LNCAP (cell line): ENCODE results near the gene DSG3.

ENCODE experiments used
- TF ChIP-seq, protein P1 (sequence below): fragments of 450-650 bp; IDR thresholded peaks from 2 replicates; pipeline ENCODE4 v1.5.1; 2017; ENCODE audit warnings: mild to moderate bottlenecking

The DSG3 gene

DNA sequence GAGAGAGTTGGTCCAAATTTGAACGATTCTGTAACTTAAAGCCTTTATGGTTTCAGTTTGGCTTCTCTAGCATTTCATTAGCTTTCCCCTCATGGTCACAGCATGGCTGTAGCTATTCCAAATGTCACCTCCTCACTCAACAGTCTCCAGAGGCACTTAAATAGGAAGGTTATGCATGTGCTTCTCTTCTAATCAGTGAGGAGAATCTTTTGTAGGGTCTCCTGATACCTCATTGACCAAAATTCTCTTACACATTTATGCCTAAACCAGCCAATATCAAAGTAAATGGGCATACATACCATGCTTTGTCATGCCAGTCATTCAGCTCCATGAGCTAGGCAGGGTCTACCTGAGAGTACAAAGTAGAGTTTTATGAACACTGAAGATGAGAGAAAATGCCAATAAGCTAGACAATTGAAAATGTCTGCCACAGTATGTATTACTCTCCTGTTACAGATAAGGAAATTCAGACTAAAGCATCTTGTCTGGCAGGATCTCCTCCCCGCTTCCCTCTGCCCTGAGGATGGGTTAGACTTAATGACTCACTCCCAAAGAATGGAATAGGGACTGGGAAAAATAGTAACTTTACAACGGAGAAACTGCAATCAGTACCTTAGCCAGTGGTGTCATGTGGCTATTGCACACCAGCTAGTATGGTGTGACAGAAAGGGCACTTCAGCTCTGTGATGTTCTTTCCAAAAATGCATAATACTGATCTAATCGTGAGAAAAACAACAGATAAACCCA is 65.8 kb downstream of the DSG3 start:
- TF ChIP-seq, protein P1, sequence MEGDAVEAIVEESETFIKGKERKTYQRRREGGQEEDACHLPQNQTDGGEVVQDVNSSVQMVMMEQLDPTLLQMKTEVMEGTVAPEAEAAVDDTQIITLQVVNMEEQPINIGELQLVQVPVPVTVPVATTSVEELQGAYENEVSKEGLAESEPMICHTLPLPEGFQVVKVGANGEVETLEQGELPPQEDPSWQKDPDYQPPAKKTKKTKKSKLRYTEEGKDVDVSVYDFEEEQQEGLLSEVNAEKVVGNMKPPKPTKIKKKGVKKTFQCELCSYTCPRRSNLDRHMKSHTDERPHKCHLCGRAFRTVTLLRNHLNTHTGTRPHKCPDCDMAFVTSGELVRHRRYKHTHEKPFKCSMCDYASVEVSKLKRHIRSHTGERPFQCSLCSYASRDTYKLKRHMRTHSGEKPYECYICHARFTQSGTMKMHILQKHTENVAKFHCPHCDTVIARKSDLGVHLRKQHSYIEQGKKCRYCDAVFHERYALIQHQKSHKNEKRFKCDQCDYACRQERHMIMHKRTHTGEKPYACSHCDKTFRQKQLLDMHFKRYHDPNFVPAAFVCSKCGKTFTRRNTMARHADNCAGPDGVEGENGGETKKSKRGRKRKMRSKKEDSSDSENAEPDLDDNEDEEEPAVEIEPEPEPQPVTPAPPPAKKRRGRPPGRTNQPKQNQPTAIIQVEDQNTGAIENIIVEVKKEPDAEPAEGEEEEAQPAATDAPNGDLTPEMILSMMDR, result no peak

DNA sequence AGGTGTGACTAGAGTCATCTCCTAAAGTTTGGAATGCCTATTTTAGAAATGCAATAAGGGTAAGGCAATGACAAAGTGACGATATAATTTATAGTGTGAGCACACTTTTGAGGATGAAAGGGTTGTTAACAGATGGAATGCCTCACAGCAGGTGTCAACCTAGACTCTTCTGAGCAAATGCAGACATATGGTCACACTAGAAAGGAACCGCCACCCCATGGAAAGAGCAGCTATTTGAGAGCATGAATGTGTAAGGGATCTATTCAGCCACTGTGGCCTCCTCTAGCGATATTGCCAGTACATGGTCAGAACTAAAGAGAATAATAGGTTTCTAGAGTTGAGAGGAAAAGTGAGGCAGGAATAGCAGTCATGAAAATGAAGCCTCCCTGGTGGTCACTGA is 68.9 kb downstream of the DSG3 start:
- TF ChIP-seq, protein P1, result no peak

DNA sequence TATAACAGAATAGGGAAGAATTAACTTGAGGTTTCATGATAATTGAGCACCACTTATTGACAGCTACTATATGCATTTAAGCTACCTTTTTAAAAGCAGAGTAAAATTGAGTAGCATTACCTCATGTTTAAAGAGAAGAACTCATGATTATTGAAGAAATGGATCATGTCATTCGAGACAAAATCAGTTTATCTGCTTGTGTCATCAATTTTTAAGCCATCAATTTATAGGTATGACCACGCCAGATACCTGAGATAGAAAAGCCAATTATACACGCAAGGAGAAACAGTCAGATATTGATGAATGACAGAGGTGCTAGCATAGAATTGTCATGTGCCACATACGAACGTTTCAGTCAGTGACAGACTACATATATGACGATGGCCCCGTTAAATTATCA is 78.8 kb downstream of the DSG3 start:
- TF ChIP-seq, protein P1, result no peak
